Prostate gland (tissue), 2 donors: ENCODE results near the gene SRP9. TPM values are rescaled to one million over a fixed set of nuclear protein-coding genes. Genes with fewer than 3 reads are reported as not detected.

Source experiments
- DNase-seq: peaks from one replicate; pipeline ENCODE4 v3.0.0-alpha.2; 2019; ENCODE audit warnings: low spot score
- H3K27ac ChIP-seq, 2 donors: fragments of 200-600 bp; sonication (generic); 2 replicates each; pipeline ENCODE4 v1.5.1; 2017 to 2019
- H3K27me3 ChIP-seq: fragments of 200-600 bp; sonication (generic); replicated peaks from 2 replicates; pipeline ENCODE4 v1.5.1; 2019; ENCODE audit not compliant: insufficient read depth
- H3K36me3 ChIP-seq, 2 donors: fragments of 200-600 bp; sonication (generic); 1 replicate in 1 of 2; 2 replicates in 1 of 2; pipeline versions ENCODE4 v1.5.1 to v1.8.1; 2017 to 2019
- H3K4me1 ChIP-seq: fragments of 200-600 bp; sonication (generic); replicated peaks from 2 replicates; pipeline ENCODE4 v1.5.1; 2019
- H3K4me3 ChIP-seq, 2 donors: fragments of 200-600 bp; sonication (generic); 2 replicates each; pipeline ENCODE4 v1.5.1; 2017 to 2019
- H3K9me3 ChIP-seq: fragments of 200-600 bp; sonication (generic); 2 replicates; pipeline ENCODE4 v1.5.1; 2017
- POLR2A ChIP-seq: fragments of 450-650 bp; IDR thresholded peaks from one replicate; pipeline ENCODE4 v1.6.1; 2016; ENCODE audit warnings: antibody characterized with exemption, mild to moderate bottlenecking
- POLR2AphosphoS5 ChIP-seq: sonication (generic); formaldehyde crosslinking; IDR thresholded peaks from one replicate; pipeline ENCODE4 v1.6.1; 2017; ENCODE audit warnings: antibody characterized with exemption
- WGBS: methylation state at CpG from one replicate; pipeline ENCODE4 v1.1.5; 2018; 5-methylcytosine and 5-hydroxymethylcytosine counted together
- intact Hi-C: fragments of 100-400 bp; cut with DNase I; formaldehyde crosslinking; loops from one replicate; pipeline ENCODE4 v1.14.2; 2022
- total RNA-seq, 2 donors: library from RNA; depleted of rRNA; stranded (reverse); fragments of >200 nt; gene quantifications; one replicate each; pipeline ENCODE4 v1.1.0, GENCODE V29; 2016
- TF ChIP-seq, protein P1 (sequence below), 4 experiments: fragments of 200-600 bp in 2 of 4; fragments of 450-650 bp in 2 of 4; sonication (generic) in 2 of 4; IDR thresholded peaks; 1 replicate in 3 of 4; 2 replicates in 1 of 4; pipeline ENCODE4 v1.5.1; 2016 to 2019; ENCODE audit warnings: antibody characterized with exemption in 4 of 4, mild to moderate bottlenecking in 2 of 4, moderate library complexity in 2 of 4

SRP9 gene
- total RNA-seq, 2 donors from 2014 or later: 168 to 324 TPM

DNA sequence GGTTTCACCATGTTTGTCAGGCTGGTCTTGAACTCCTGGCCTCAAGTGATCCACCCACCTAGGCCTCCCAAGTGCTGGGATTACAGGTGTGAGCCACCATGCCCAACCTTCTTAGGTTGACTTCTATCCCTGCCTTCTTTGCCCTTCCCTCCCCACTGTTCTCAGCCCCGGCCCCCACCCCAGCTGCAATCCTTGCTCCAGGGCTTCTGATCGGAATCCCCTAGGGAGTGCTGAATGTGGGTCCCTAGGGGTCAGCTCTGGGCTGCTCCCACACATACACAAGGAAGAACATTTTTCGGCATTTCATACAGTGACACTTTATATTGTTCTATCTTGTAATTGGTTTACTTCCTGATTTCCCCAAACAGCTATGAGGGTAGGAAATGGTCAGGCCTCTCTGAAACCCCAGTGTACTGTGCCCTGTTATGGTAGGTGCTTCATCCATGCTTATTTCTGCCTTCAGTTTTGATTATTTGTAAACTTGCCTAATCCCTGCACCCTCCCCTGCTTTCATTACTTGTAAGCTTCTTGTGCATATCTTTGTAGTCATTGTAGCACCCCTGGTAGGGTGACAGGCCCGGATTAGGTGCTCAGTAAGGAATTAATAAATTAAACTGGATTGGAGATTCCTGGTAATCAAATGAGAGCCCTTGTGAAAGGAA, 5.8 kb upstream of the SRP9 start:
- H3K4me1 ChIP-seq: peaks cover 22% of the 10 kb centered on the region

DNA sequence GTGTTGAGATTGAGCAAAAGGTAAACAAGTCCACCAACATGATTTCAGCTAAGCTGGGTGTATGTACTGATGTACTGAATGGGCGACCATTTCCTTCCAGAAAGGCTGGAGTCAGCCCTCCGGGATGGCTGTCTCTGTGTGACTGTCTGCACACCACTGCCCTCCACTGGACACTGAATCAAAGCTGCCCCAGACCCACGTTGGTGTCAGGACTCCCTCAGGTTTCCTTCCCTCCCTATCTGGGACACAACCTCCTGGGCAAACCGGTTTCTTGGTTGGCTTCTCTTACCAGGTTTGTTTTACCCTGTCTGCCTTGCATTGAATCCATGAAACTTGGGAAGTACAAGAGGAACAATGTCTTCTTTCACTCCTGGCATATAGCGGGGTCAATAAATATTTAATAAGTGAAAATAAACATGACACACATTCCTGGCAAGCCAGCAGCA, 5.3 kb upstream of the SRP9 start:
- DNase-seq: peak; percentile 98

More for the DNA sequence above, 5.8 kb upstream of the SRP9 start:
- WGBS: 49% methylated on average over 4 of the region's 4 CpGs
- H3K27me3 ChIP-seq: no peaks in the 10 kb centered on the region
- no peaks in the 10 kb centered on the region for H3K36me3 ChIP-seq
- TF ChIP-seq, protein P1, sequence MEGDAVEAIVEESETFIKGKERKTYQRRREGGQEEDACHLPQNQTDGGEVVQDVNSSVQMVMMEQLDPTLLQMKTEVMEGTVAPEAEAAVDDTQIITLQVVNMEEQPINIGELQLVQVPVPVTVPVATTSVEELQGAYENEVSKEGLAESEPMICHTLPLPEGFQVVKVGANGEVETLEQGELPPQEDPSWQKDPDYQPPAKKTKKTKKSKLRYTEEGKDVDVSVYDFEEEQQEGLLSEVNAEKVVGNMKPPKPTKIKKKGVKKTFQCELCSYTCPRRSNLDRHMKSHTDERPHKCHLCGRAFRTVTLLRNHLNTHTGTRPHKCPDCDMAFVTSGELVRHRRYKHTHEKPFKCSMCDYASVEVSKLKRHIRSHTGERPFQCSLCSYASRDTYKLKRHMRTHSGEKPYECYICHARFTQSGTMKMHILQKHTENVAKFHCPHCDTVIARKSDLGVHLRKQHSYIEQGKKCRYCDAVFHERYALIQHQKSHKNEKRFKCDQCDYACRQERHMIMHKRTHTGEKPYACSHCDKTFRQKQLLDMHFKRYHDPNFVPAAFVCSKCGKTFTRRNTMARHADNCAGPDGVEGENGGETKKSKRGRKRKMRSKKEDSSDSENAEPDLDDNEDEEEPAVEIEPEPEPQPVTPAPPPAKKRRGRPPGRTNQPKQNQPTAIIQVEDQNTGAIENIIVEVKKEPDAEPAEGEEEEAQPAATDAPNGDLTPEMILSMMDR (IDR thresholded peaks at IDR 0.05): no peak
- TF ChIP-seq POLR2A (no peak), POLR2AphosphoS5 (no peak)
- DNase-seq: no peak
- H3K4me3 ChIP-seq: no peak overlapping the region
- H3K27ac ChIP-seq: peak overlapping the region; percentile 72 to 78
- intact Hi-C loops: loop anchor here (2.0 to 5.0 kb wide), 3 partner anchors 119 to 289 kb away; partner anchors contain the start of gene ENAH
- no peaks in the 10 kb centered on the region for H3K9me3 ChIP-seq

DNA sequence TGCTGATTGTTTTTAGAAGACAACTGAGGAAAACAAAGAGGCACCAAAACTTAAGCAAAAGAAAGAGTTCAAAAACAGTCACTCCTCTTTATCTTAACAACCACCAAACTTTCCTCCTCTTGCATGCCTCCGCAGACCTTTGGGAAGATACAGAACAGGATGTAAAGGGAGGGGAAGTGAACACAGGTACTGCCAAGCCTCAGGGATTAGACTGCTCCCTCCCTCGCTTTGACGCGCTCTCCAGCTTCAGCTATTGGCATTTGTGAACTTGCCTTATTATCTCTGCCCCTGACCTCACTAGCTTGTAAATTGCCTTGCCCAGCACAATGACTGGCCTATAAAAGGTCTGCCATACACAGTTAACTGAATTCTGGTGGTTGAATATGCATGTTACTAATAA, 4.8 kb upstream of the SRP9 start:
- 26% methylated on average over 4 of the region's 4 CpGs for WGBS
- Histone ChIP-seq H3K36me3 (no peaks in the 10 kb centered on the region), H3K27ac (peak overlapping the region; percentile 72 to 78), H3K9me3 (no peaks in the 10 kb centered on the region), H3K4me3 (no peak overlapping the region), H3K27me3 (no peaks in the 10 kb centered on the region), H3K4me1 (peaks cover 19% of the 10 kb centered on the region)
- TF ChIP-seq POLR2A: no peak
- TF ChIP-seq, protein P1 (IDR thresholded peaks at IDR 0.05): no peak
- no peak for TF ChIP-seq POLR2AphosphoS5
- intact Hi-C loops: loop anchor here (2.0 to 5.0 kb wide), 3 partner anchors 121 to 290 kb away; partner anchors contain the start of gene ENAH
- DNase-seq: peak; percentile 78

More for the DNA sequence above, 5.3 kb upstream of the SRP9 start:
- Histone ChIP-seq H3K27me3 (no peaks in the 10 kb centered on the region), H3K4me3 (no peak overlapping the region), H3K36me3 (no peaks in the 10 kb centered on the region), H3K4me1 (peaks cover 19% of the 10 kb centered on the region), H3K27ac (peak overlapping the region; percentile 72 to 78), H3K9me3 (no peaks in the 10 kb centered on the region)
- intact Hi-C loops: loop anchor here (2.0 to 5.0 kb wide), 3 partner anchors 120 to 290 kb away; partner anchors contain the start of gene ENAH
- TF ChIP-seq POLR2AphosphoS5: peak; percentile 94
- TF ChIP-seq, protein P1 (IDR thresholded peaks at IDR 0.05): peak; percentile 84 to 97 (median 94)
- peak; percentile 17 for TF ChIP-seq POLR2A
- WGBS: 7% methylated on average over 5 of the region's 5 CpGs

DNA sequence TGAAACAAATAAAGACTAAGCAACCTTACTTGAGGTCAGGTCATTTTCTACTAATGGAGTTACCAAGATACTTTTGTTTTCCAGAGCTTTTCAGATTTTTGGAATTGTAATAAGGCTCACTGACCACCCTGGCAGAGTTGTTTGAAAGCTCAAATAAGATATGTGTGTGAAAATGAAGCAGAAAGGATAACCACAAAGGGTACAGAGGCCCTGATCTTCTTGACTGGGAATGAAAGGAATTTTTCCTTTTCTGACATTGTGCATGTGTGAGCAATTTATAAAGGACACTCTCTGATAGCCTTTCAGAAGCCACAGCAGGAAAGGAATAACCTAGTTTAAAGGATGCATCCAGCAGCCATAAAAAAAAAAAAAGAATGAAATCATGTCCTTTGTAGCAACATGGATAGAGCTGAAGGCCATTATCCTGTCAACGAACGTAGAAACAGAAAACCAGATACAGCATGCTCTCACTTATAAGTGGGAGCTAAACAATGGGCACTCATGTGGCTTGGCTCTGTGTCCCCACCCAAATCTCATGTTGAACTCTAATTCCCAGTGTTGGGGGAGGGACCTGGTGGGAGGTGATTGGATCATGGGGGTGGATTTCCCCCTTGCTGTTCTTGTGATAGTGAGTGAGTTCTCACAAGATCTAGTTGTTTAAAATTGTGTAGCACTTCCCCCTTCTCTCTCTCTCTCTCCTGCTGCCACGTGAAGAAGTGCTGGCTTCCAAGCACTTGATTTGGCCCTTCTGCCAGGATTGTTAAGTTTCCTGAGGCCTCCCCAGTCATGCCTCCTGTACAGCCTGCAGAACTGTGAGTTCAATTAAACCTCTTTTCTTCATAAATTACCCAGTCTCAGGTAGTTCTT, 3.1 kb upstream of the SRP9 start:
- no peaks in the 10 kb centered on the region for H3K36me3 ChIP-seq
- 44% methylated on average over 3 of the region's 3 CpGs for WGBS
- intact Hi-C loops: loop anchor here (5.0 kb wide), 3 partner anchors 122 to 222 kb away; partner anchors contain the start of gene ENAH
- H3K4me1 ChIP-seq: peaks cover 14% of the 10 kb centered on the region
- no peak overlapping the region for H3K4me3 ChIP-seq
- DNase-seq: no peak
- H3K9me3 ChIP-seq: no peaks in the 10 kb centered on the region
- H3K27me3 ChIP-seq: no peaks in the 10 kb centered on the region
- TF ChIP-seq, protein P1 (IDR thresholded peaks at IDR 0.05): no peak
- TF ChIP-seq POLR2A (no peak), POLR2AphosphoS5 (no peak)
- peak overlapping the region; percentile 72 to 78 for H3K27ac ChIP-seq
